ENCODE measurements around the gene OTOP3.

The OTOP3 gene

DNA sequence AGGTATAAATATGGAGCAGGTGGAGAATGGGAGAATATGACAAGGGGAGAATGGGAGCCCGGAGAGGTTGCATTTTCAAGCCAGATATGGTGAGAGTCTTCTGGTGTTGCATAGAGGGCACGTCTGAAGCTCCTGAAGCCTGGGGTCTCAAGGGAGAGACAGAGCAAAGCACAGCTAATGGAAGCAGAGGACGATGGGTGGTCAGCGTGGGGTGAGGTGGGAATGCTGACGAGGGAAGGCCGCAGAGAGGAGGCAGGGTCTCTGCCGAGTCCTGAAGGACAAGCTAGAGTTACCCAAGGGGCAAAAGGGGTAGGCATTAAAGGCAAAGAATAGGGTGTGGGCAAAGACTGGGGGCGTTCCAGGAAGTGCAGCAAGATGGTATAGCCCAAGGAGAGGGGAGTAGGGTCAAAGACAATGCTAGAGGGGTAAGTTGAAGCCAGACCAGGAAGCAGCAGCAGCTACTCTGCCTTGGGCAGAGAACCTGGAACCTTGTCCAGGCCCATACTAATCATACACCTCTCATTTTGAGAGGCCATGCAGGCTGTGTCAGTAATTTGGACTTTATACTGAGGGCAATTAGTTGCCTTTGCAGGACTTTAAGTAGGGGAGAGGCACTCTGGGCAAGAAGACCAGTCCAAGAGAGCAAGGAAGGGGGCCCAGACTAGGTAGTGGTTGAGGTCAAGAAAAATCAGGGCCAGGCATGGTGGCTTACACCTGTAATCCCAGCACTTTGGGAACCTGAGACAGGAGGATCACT, 2.7 kb downstream of the OTOP3 start:
- H3K4me1 Mint-ChIP-seq (ENCODE audit: low read depth in 2 of 2), result peaks cover 0 to 4% of the 10 kb centered on the region in 2 donors
- H3K27me3 Mint-ChIP-seq, result peaks cover 48 to 87% of the 10 kb centered on the region in 2 donors
- H3K27ac Mint-ChIP-seq, result no peak overlapping the region
- no peaks in the 10 kb centered on the region for H3K36me3 Mint-ChIP-seq (ENCODE audit: insufficient read depth)
- H3K9me3 Mint-ChIP-seq, result no peaks in the 10 kb centered on the region
- no peak overlapping the region for H3K4me3 Mint-ChIP-seq
- DNase-seq (no peak), ATAC-seq (replicated peaks) (no peak)

GRCh38 chr17:74939534-74939933, 3.8 kb downstream of the OTOP3 start:
- Mint-ChIP-seq H3K36me3 (ENCODE audit: insufficient read depth) (no peaks in the 10 kb centered on the region), H3K9me3 (no peaks in the 10 kb centered on the region), H3K4me1 (ENCODE audit: low read depth in 2 of 2) (peaks cover 0 to 4% of the 10 kb centered on the region in 2 donors), H3K4me3 (no peak overlapping the region), H3K27me3 (peaks cover 42 to 85% of the 10 kb centered on the region in 2 donors), H3K27ac (no peak overlapping the region)
- DNase-seq, result no peak
- ATAC-seq (replicated peaks), result no peak

GRCh38 chr17:74941128-74941725, 5.5 kb downstream of the OTOP3 start:
- Mint-ChIP-seq H3K4me1 (ENCODE audit: low read depth in 2 of 2) (peaks cover 0 to 4% of the 10 kb centered on the region in 2 donors), H3K4me3 (no peak overlapping the region), H3K27me3 (peaks cover 34 to 74% of the 10 kb centered on the region in 2 donors), H3K27ac (no peak overlapping the region), H3K36me3 (ENCODE audit: insufficient read depth) (no peaks in the 10 kb centered on the region), H3K9me3 (no peaks in the 10 kb centered on the region)
- DNase-seq (no peak), ATAC-seq (replicated peaks) (no peak)

- no peak overlapping the region for H3K27ac Mint-ChIP-seq
- ATAC-seq (replicated peaks) (no peak), DNase-seq (no peak)
- no peaks in the 10 kb centered on the region for H3K36me3 Mint-ChIP-seq (ENCODE audit: insufficient read depth)
- no peaks in the 10 kb centered on the region for H3K9me3 Mint-ChIP-seq
- peaks cover 13 to 62% of the 10 kb centered on the region in 2 donors for H3K27me3 Mint-ChIP-seq
- no peak overlapping the region for H3K4me3 Mint-ChIP-seq
- peaks cover 0 to 4% of the 10 kb centered on the region in 2 donors for H3K4me1 Mint-ChIP-seq (ENCODE audit: low read depth in 2 of 2)
These were observed 8.3 kb downstream of the OTOP3 start for GRCh38 chr17:74943808-74944522.

DNA sequence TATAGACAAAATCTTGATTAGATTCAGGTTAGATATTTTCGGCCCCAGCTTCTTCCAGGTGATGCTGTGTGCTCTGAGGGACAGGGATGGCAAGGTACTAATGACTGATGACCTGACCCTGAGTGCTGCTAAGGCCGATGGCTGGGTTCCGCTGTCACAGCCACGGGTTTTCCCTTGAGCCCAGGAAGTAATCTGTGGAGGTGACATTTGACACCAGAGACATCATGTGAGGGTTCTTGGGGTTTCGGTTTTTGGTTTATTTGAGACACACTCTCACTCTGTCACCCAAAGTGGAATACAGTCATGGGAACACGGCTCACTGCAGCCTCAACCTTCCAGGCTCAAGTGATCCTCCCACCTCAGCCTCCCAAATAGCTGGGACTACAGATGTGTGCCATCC, 9.8 kb downstream of the OTOP3 start:
- ATAC-seq (replicated peaks), result no peak
- Mint-ChIP-seq H3K27me3 (peaks cover 7 to 60% of the 10 kb centered on the region in 2 donors), H3K36me3 (ENCODE audit: insufficient read depth) (no peaks in the 10 kb centered on the region)

DNA sequence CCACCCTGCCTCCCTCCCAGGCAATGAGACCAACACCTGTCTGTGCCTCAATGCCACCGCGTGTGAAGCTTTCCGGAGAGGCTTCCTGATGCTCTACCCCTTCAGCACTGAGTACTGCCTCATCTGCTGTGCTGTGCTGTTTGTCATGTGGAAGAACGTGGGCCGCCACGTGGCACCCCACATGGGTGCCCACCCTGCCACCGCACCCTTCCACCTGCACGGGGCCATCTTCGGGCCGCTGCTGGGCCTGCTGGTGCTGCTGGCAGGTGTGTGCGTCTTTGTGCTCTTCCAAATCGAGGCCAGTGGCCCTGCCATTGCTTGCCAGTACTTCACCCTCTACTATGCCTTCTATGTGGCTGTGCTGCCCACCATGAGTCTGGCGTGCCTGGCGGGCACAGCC, 10.9 kb downstream of the OTOP3 start:
- no peak overlapping the region for H3K27ac Mint-ChIP-seq
- no peaks in the 10 kb centered on the region for H3K9me3 Mint-ChIP-seq

More for the DNA sequence above, 9.8 kb downstream of the OTOP3 start:
- DNase-seq, result no peak
- Mint-ChIP-seq H3K9me3 (no peaks in the 10 kb centered on the region), H3K4me1 (ENCODE audit: low read depth in 2 of 2) (no peaks in the 10 kb centered on the region), H3K4me3 (no peak overlapping the region), H3K27ac (no peak overlapping the region)

GRCh38 chr17:74947041-74947754, 11.5 kb downstream of the OTOP3 start:
- no peak overlapping the region for H3K4me3 Mint-ChIP-seq
- no peak for ATAC-seq (replicated peaks)

More for the DNA sequence above, 10.9 kb downstream of the OTOP3 start:
- H3K27me3 Mint-ChIP-seq, result peaks cover 6 to 50% of the 10 kb centered on the region in 2 donors
- DNase-seq (no peak), ATAC-seq (replicated peaks) (no peak)
- no peak overlapping the region for H3K4me3 Mint-ChIP-seq
- no peaks in the 10 kb centered on the region for H3K36me3 Mint-ChIP-seq (ENCODE audit: insufficient read depth)
- no peaks in the 10 kb centered on the region for H3K4me1 Mint-ChIP-seq (ENCODE audit: low read depth in 2 of 2)

DNA sequence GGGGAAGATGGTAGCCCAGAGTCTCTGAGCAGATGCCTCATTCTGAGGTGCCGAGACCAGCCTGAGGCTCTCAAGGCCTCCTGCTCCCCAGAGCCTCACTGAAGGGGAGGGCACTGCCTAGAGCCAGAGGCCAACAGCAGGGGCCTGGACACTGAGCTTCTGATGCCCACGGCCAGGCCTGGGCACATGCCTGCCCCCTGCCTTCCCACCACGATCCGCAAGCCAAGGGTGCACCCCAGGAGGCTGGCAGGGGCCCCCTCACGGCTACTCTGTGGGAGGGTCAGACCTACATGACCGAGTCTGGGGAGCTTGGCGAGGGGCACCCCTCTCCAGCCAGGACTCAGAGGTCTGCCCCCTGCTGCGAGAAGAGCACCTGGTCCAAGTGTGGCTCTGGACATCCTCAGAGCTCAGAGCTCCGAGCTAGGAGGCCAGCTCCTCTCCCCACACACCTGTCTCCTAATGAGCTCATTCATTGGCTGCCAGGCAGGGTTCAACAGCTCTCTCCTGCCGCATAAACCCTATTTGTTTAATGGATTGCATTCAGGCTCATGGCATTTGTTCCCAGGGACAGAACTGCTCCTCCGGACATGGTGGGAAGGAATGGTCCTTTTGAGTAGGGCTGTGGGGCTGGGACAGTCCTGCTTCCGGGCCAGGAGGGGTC, 13.9 kb downstream of the OTOP3 start:
- ATAC-seq (replicated peaks) (no peak), DNase-seq (no peak)
- H3K9me3 Mint-ChIP-seq, result no peaks in the 10 kb centered on the region
- H3K4me3 Mint-ChIP-seq, result no peak overlapping the region
- no peaks in the 10 kb centered on the region for H3K36me3 Mint-ChIP-seq (ENCODE audit: insufficient read depth)
- no peak overlapping the region for H3K27ac Mint-ChIP-seq
- peaks cover 0 to 35% of the 10 kb centered on the region in 2 donors for H3K27me3 Mint-ChIP-seq
- H3K4me1 Mint-ChIP-seq (ENCODE audit: low read depth in 2 of 2), result no peaks in the 10 kb centered on the region

More at GRCh38 chr17:74947041-74947754, 11.5 kb downstream of the OTOP3 start:
- Mint-ChIP-seq H3K36me3 (ENCODE audit: insufficient read depth) (no peaks in the 10 kb centered on the region), H3K27ac (no peak overlapping the region), H3K4me1 (ENCODE audit: low read depth in 2 of 2) (no peaks in the 10 kb centered on the region), H3K27me3 (peaks cover under 1 to 46% of the 10 kb centered on the region in 2 donors), H3K9me3 (no peaks in the 10 kb centered on the region)
- no peak for DNase-seq

- no peaks in the 10 kb centered on the region for H3K36me3 Mint-ChIP-seq (ENCODE audit: insufficient read depth)
- no peaks in the 10 kb centered on the region for H3K9me3 Mint-ChIP-seq
- no peak overlapping the region for H3K27ac Mint-ChIP-seq
- peaks cover 0 to 35% of the 10 kb centered on the region in 2 donors for H3K27me3 Mint-ChIP-seq
- DNase-seq, result no peak
- no peak overlapping the region for H3K4me3 Mint-ChIP-seq
- no peak for ATAC-seq (replicated peaks)
- H3K4me1 Mint-ChIP-seq (ENCODE audit: low read depth in 2 of 2), result no peaks in the 10 kb centered on the region
These were observed 14.5 kb downstream of the OTOP3 start for GRCh38 chr17:74950207-74950606.

GRCh38 chr17:74951065-74951464, 15.4 kb downstream of the OTOP3 start:
- peaks cover 0 to 35% of the 10 kb centered on the region in 2 donors for H3K27me3 Mint-ChIP-seq
- no peaks in the 10 kb centered on the region for H3K36me3 Mint-ChIP-seq (ENCODE audit: insufficient read depth)
- H3K4me3 Mint-ChIP-seq, result no peak overlapping the region
- no peaks in the 10 kb centered on the region for H3K9me3 Mint-ChIP-seq
- no peak for DNase-seq
- H3K4me1 Mint-ChIP-seq (ENCODE audit: low read depth in 2 of 2), result no peaks in the 10 kb centered on the region
- no peak overlapping the region for H3K27ac Mint-ChIP-seq
- no peak for ATAC-seq (replicated peaks)

DNA sequence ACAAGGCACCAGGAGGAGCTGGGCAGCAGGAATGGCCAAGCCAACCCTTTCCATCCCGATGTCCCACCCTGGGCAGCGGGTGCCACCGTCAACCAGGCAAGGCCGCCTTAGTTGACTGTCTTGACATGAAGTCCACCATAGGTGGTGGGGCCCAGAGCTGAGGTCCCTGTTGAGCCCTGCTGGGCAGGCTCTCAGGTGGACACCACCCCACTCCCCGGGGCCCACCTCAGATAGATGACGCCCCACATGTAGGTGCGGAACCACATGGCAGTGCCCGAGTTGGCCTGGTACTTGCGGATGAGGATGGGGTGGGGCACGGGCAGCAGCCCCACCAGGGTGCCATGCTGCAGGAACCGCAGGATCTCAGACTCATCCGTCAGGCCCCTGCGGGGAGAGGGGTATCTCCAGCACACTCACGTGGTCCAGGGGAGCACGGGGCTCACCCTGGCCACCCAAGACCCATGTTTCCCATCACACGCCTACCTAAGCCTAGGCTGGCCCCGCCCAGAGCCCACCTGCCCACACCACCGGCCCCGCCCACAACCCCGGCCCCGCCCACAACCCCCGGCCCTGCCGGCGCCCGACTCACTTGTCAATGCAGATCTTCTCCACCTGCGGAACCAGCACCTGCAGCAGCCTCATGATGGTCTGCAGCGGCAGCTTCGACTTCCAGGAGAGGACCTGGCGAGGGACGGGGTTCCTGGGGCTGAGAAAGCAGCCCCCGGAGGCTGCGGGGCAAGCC, 16.2 kb downstream of the OTOP3 start:
- Mint-ChIP-seq H3K4me3 (no peak overlapping the region), H3K27ac (peak overlapping the region in 1 of 2 donors; percentile 63), H3K4me1 (ENCODE audit: low read depth in 2 of 2) (no peaks in the 10 kb centered on the region)

DNA sequence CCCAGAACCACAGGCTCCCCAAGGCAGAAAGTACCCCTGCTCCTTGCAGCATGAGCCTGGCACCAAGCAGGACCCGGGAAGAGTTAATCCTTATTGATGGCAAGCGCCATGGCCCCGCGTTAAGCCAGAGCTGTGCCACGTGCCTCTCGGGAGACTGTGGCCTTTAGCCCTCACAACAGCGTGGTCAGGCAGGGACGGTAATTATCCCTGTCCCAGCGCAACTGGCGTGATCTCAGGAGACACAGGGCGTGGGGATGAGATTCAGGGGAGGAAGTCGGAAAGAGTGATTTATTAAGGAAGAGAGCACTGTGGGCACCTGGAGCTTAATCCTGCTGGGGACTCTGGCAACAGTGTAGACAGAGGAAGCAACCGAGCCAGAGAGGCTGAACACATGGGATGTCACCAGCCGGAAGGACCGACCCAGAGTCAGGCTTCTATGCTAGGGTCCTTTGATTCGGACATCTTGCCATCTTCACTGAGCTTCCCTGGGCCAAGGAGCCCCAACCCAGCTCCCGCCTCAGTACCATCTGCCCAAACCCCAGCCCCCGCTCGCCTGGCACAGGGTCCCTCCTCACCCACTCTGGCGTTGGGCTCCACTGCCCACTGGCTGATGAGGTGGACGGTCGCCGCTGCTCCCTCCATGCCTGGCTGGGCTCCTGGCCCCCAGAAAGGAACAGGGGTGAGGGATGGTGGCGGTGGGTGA, 16.9 kb downstream of the OTOP3 start:
- DNase-seq (no peak), ATAC-seq (replicated peaks) (no peak)
- Mint-ChIP-seq H3K4me3 (no peak overlapping the region), H3K4me1 (ENCODE audit: low read depth in 2 of 2) (no peaks in the 10 kb centered on the region), H3K27me3 (peaks cover 0 to 28% of the 10 kb centered on the region in 2 donors), H3K9me3 (no peaks in the 10 kb centered on the region), H3K27ac (peak overlapping the region in 1 of 2 donors; percentile 63), H3K36me3 (ENCODE audit: insufficient read depth) (no peaks in the 10 kb centered on the region)

More for the DNA sequence above, 16.2 kb downstream of the OTOP3 start:
- ATAC-seq (replicated peaks) (no peak), DNase-seq (no peak)
- no peaks in the 10 kb centered on the region for H3K9me3 Mint-ChIP-seq
- H3K27me3 Mint-ChIP-seq, result peaks cover 0 to 32% of the 10 kb centered on the region in 2 donors
- no peaks in the 10 kb centered on the region for H3K36me3 Mint-ChIP-seq (ENCODE audit: insufficient read depth)
